GM19463 (cell line): ENCODE results near the gene CLIP2.
"Not testable (repeated sequence)": the region's sequence is repeated elsewhere in the genome, so short reads cannot be mapped to it uniquely, and the experiment has no call there.

ENCODE experiments used
- ATAC-seq: cut with Tn5 transposase; IDR thresholded peaks from one replicate; pipeline ENCODE4 v1.9.1; 2021; ENCODE audit warnings: mild to moderate bottlenecking, moderate library complexity; ENCODE audit not compliant: unreplicated experiment

Gene CLIP2

DNA sequence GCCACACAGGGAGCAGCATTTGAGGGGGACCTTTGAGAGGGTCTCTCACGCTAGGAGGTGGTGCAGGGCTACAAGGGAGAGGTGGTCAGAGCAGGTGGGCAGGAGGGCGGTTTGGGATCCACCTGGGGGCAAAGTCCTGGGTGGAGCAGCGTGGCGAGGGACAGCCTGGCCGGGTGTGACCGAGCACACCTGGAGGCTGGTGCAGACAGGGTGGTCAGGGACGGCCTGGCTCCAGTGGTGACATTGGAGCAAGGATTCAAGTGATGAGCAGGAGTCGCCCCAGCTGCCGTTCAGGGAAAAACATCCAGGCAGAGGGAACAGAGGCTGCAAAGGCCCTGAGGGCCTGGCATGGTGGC is 36.0 kb downstream of the CLIP2 start:
- no peak for ATAC-seq

DNA sequence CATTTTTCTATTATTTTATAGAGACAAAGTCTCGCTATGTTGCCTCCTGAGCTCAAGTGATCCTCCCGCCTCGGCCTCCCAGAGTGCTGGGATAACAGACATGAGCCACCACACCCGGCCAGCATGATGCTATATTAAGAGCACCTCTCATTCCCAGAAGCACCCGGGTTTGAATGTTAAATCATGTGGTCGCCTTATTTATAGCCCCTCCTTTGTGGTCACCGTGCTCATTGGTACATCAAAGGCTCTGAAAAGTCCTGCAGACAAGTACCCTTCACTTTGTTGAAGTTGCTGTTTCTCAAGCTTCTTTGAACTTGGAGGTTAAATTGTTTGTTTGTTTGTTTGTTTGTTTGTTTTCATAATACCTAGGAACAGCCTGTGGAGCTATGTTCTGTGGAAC is 40.0 kb downstream of the CLIP2 start:
- no peak for ATAC-seq

DNA sequence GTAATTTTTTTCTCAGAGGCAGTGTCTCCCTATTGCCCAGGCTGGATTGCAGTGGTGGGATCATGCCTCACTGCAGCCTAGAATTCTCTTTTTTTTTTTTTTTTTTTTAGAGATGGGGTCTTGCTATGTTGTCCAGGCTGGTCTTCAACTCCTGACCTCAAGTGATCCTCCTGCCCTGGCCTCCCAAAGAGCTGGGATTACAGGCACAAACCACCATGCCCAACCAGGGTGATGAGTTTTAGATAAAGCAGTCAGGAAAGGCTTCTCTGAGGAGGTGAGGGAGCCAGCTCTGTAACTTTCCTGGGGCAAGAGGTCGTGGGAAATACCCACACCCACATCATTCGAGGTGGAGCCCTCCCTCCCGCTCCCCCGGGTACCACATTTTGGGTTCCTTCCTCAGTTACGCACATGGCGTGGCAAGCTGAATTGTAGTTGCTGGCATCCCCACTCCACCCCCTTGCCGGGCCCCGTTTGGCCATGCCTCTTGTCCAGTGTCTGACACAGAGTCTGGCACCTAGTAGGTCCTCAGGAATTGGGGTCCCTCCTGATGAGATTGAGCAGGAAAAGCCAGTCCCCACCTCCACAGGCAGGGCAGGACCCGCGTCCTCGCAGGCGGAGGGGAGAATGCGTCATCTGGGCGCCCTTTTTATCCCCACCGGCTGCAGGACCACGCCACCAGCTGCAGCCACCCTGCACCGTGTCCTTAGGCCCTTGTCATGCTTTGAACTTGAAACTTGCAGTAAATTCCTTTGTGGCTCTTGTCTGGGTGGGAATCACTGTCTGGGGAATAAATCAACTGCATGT is 43.4 kb downstream of the CLIP2 start:
- ATAC-seq: no peak

DNA sequence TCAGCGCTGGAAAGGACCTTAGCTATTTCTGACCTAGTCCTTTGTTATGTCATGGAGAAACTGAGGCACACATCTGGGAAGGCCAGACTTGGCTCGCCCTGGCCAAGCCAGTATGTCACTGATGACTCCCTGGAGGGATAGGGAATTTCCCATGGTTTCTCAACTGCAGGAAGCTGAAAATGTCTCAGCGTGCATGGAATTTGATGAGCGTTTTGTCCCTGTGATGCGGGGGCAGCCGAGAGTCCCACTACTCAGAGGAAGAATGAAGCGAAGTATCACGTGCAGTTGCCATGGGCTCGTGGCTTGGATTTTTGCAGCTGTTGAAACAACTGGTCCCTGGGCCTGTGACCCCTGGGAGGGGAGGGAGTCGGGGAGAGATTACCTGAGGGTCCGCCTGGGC is 44.8 kb downstream of the CLIP2 start:
- no peak for ATAC-seq

DNA sequence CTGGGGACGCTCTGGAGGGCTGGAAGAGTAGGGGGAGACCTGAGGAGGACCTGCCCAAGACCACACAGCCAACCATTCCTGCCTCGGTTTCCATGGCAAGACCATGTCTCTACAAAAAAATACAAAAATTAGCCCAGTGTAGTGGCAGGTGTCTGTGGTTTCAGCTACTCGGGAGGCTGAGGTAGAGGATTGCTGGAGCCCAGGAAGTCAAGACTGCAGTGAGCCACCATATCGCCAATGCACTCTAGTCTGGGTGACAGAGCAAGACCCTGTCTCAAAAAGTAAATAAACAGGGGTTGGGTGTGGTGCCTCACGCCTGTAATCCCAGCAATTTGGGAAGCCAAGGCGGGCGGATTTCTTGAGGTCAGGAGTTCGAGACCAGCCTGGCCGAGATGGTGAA is 48.7 kb downstream of the CLIP2 start:
- ATAC-seq: no peak

DNA sequence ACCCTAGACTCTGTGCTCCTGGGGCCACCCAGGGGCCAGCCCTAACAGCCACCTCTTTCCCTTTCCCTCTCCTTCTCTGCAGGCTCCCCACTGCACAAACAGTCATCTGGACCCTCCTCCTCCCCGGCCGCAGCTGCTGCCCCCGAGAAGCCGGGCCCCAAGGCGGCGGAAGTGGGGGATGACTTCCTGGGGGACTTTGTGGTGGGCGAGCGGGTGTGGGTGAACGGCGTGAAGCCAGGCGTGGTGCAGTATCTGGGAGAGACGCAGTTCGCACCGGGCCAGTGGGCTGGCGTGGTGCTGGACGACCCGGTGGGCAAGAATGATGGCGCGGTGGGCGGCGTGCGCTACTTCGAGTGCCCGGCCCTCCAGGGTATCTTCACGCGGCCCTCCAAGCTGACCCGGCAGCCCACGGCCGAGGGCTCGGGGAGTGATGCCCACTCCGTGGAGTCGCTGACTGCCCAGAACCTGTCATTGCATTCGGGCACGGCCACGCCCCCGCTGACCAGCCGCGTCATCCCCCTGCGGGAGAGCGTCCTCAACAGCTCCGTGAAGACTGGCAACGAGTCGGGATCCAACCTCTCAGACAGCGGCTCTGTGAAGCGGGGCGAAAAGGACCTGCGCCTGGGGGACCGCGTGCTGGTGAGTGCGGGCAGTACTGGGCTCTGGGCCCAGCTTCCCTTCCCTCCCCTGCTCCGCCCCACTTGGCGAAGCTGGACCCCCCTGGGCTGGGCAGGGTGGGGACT is 49.3 kb downstream of the CLIP2 start:
- no peak for ATAC-seq

DNA sequence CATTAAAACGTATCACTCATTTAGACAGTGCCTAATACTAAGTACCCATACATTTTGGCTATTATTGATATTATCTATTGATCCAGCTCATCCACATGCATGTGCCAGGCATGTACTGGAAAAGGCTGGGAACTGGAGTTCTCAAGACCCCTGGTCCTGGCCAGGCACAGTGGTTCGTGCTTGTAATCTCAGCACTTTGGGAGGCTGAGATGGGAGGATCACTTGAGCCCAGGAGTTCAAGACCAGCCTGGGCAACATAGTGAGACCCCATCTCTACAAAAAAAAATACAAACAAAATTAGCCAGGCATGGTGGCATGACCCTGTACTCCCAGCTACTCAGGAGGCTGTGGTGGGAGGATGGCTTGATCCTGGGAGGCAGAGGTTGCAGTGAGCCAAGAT is 50.4 kb downstream of the CLIP2 start:
- not testable (repeated sequence) for ATAC-seq

DNA sequence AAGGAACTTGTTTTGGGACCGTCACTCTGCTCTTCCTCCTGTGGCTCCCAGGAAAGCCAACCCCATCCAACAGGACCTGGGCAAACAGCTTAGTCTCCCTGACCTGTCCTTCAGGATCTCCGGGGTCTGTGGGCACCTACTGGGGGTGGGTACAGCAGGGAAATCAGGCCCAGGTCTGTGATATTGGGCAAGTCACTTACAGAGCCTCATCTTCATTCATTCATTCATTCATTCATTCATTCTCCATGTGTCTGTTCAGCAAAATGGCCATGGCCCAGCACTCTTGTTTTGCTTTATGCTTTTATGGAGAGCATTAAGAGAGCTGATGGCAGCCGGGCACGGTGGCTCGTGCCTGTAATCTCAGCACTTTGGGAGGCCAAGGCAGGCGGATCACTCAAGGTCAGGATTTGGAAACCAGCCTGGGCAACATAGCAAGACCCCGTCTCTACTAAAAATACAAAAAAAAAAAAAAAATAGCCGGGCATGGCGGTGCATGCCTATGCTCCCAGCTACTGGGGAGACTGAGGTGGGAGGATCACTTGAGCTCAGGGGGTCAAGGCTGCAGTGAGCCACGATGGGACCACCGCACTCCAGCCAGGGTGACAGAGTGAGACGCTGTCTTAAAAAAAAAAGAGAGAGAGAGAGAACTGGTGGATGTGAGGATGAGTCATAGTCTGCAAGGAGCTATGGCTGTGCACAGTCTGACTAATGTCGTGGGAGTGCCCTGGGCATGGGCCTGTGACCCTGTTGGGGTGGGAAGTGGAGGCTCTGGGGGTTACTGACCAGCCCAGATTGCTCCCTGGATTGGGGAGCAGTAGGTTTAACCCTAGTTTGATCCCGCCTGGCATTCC is 54.3 kb downstream of the CLIP2 start:
- ATAC-seq: no peak

DNA sequence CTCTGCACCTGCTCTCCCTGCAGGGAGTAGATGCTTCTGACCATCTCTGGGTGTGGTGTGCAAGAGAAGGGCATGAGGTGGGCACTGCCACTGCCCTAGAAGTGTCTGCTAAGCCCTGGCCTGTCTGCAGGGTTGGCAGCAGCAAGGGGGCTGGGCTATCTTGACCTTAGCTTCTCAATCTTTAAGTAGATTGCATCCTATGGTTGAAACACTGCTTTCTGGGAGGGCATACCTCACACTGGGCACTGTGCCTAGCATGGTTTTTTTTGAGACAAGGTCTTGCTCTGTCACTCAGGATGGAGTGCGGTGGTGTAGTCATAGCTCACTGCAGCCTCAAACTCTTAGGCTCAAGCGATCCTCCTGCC is 54.9 kb downstream of the CLIP2 start:
- no peak for ATAC-seq

DNA sequence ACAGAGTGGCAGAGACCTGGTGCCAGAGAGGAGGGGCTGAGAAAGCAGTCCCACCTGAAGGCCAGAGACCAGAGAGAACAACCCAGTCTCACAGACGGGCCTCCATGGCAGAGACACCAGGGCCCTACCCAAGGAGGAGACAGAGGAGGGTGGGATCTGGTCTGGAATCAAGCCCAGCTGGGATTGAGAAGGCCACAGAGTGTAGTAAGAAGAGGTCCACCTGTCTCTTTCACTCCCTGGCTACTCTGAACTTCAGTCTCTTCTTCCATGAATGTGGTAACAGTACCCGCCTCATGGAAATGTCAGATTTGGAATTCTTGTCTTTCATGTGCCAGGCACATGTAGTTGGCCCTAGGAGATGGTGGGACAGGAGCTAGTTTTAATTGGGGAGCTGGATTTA is 55.6 kb downstream of the CLIP2 start:
- ATAC-seq: no peak

DNA sequence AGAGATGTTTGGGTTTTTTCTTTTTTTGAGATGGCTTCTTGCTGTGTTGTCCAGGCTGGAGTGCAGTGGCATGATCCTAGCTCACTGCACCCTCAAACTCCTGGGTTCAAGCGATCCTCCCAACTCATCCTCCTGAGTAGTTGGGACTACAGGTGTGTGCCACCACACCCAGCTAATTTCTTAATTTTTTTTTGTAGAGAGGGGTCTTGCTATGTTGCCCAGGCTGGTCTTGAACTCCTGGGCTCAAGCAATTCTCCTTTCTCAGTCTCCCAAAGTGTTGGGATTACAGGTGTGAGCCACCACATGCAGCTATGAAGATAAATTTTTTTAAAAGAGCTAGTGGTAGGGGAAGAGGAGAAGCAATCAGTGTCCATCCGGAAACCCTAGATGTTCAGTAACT is 56.8 kb downstream of the CLIP2 start:
- no peak for ATAC-seq

DNA sequence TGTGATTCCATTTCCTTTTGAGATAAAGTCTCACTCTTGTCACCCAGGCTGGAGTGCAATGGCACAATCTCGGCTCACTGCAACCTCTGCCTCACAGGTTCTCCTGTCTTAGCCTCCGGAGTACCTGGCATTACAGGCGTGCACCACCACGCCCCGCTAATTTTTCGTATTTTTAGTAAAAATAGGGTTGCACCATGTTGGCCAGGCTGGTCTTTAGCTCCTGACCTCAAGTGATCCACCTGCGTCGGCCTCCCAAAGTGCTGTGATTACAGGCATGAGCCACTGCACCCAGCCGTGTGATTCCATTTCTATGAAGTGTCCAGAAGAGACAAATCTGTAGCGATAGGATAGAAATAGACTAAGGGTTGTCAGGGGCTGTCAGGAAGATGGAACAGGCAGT is 60.4 kb downstream of the CLIP2 start:
- no peak for ATAC-seq

DNA sequence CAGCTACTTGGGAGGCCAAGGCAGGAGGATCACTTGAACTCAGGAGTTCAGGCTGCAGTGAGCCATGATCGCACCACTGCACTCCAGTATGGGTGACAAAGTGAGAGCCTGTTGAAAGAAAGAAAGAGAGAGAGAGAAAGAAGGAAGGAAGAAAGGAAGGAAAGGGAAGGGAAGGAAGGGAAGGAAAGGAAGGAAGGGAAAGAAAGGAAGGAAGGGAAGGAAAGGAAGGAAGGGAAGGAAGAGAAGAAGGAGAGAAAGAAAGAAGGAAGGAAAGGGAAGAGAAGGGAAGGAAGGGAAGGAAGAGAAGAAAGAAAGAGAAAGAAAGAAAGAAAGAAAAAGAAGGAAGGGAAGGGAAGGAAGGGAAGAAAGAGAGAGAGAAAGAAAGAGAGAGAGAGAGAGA is 61.5 kb downstream of the CLIP2 start:
- no peak for ATAC-seq

DNA sequence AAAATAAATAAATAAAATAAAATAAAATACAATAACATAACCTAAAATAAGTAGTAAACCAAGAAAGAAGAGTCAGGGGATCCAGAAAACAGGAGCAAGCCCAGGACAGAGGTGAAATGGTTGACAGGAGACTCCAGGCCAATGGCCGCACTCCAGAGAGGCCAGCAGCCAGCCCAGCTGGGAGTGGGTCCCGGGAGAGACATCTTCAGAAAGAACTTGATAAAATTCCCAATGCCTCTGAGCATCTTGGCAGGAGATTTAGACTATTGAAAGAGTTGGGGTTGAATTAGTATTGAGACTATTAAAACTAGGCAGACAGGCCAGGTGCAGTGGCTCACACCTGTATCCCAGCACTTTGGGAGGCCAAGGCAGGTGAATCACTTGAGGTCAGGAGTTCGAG is 62.6 kb downstream of the CLIP2 start:
- no peak for ATAC-seq

DNA sequence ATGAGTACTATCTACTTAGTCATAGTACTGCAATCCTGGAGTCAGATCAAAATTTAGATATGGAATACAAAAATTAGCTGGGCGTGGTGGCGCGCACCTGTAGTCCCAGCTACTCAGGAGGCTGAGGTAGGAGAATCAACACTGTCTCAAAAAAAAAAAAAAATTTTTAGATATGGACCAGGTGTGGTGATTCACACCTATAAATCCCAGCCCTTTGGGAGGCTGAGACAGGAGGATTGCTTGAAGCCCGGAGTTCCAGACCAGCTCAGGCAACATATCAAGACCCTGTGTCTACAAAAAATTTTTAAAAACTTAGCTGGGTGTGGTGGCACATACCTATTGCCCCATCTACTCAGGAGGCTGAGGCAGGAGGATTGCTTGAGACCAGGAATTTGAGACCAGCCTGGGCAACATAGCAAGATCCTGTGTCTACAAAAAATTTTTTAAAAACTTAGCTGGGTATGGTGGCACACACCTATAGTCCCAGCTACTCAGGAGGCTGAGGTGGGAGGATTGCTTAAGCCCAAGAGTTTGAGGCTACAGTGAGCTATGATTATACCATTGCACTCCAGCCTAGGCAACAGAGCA is 63.4 kb downstream of the CLIP2 start:
- not testable (repeated sequence) for ATAC-seq

DNA sequence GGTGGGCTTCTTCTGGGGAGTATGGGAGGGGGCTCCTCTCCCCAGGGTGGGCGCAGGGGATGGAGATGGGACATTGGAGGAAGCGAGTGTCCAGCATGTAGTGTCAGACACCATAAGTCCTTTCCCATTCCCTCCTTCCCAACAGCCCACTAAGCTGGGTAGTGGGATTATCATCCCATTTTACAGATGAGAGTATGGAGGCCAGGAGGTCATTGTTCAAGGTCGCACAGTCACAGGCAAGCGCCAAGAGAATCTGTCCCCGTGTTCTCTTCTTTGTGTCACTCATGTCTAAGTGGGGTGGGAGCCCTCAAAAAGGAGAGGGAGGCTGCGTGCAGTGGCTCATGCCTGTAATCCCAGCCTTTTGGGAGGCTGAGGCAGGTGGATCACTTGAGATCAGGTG is 64.8 kb downstream of the CLIP2 start:
- no peak for ATAC-seq

DNA sequence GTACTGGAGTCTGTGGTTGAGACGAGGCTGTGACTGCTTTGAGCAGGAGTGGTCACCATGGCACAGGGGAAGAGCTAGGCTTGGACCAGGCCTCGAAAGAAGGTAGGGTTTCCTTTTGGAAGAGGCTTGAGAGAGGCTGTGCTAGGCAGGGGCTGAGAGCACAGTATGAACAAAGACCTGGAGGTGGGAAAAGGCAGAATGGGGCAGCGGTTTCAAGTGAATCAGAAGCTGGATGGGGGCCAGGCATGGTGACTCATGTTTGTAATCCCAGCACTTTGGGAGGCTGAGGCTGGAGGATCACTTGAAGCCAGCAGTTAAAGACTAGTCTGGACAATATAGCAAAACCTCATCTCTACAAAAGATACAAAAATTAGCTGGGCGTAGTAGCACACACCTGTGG is 65.9 kb downstream of the CLIP2 start:
- no peak for ATAC-seq

DNA sequence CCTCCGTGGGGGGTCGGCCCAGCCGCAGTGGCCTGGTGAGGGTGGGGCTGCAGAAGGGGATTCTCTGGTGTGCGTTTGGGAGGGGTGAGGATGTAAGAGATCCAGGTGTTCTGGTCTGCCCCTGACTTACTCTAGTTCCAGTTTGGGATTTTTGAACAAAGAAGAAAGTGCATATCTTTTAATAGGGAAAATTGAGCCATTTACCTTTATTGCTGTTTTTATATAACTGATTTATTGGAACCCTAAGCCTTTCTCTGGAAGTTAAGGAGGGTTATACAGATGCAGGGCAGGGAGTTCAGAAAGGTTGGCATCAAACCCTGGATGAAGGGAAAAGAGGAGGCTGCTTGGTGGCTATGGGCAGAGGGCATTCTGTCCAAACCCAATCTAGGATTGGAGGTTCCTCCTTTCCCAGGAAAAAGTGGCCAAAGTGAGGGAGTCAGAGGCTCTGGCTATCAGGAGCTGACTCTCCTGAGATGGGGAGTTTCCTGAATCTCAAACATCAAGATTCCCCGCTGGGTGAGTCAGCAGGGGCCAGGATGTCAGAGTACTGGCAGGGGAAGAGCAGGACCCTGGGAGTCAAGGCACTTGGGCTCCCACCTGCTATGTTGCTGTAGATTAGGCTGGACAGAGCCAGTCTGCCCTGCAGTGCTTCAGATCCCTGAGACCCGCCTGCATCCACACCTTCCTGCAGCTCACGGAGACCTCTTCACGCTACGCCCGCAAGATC is 67.5 kb downstream of the CLIP2 start:
- no peak for ATAC-seq

DNA sequence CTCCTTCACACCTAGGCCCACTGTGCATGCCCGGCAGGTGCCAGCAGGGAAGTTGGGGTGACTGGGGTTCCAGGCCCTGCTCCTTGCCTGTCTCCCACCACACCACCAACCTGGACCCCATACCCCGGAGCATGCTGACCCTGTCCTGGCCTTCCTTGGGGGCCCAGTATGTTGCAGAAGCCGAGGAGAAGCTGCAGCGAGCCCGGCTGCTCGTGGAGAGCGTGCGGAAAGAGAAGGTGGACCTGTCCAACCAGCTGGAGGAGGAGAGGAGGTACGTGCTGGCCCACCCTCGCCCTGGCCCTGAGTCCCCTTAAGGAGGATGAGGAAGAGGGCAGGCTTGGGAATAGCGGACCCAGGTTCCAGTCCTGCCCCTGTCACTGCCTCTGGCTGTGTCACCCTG is 70.8 kb downstream of the CLIP2 start:
- no peak for ATAC-seq

DNA sequence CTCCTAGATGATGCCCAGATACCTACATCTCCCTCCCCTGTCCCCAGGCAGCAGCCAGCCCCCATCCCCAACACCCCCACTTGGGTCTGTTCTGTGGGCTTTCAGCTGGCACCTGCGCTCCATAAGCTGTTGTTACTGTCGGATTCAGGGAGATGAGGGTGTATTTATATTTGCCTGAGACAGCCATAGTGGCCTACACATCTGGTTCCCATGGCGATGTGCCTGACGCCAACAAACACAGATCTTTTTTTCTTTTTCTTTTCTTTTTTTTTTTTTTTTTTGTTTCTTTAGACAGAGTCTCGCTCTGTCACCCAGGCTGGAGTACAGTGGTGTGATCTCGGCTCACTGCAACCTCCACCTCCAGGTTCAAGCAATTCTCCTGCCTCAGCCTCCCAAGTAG is 73.1 kb downstream of the CLIP2 start:
- no peak for ATAC-seq

DNA sequence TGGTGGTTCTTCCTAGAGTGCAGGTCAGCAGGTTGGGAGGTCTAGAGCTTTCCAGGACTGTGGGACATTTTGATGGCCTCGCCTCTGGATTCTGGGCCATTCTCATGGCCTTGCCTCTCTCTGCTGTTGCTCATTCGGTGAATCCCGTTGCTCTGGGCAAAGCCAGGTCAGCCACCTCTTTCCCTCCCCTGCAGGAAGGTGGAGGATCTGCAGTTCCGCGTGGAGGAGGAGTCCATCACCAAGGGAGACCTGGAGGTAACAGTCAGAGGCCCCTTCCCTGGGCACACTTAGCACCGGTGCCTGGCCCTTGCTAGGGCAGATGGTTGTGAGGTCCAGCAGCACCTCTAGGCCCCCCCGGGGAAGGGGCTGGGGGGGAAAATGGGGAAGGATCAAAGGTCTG is 74.9 kb downstream of the CLIP2 start:
- ATAC-seq: no peak
